Motor neuron (in vitro differentiated cells): ENCODE results near the gene TCAIM. TPM values are rescaled to one million over a fixed set of nuclear protein-coding genes. Genes with fewer than 3 reads are reported as not detected.
A peak's percentile ranks its signal among the peaks of the same experiment; 100 is the strongest.
"Not testable (repeated sequence)": the region's sequence is repeated elsewhere in the genome, so short reads cannot be mapped to it uniquely, and the experiment has no call there.

Source experiments
- ATAC-seq, 8 experiments: fragments of 200-7000 bp; cut with Tn5 transposase; replicated peaks in 6 of 8; 2 replicates each; pipeline ENCODE4 v1.8.0; 2021; ENCODE audit warnings: mild to moderate bottlenecking in 8 of 8, moderate library complexity in 8 of 8
- H3K27ac ChIP-seq, 2 donors: fragments of 250-450 bp; sonication (Bioruptor Pico); 2 replicates each; pipeline ENCODE4 v1.9.0; 2021; ENCODE audit warnings: antibody characterized with exemption in 2 of 2, mild to moderate bottlenecking in 2 of 2, moderate library complexity in 1 of 2
- H3K4me1 ChIP-seq, 2 donors: fragments of 250-450 bp; sonication (Bioruptor Pico); replicated peaks in 1 of 2; 2 replicates each; pipeline ENCODE4 v1.6.1; 2021; ENCODE audit warnings: antibody characterized with exemption in 2 of 2, mild to moderate bottlenecking in 2 of 2, moderate library complexity in 1 of 2
- H3K4me3 ChIP-seq, 5 donors: fragments of 250-450 bp; sonication (Bioruptor Pico); 2 replicates each; pipeline ENCODE4 v1.9.0; 2021; ENCODE audit warnings: antibody characterized with exemption in 5 of 5, mild to moderate bottlenecking in 5 of 5, moderate library complexity in 4 of 5
- WGBS, 10 experiments: fragments of 450-650 bp; shearing (Covaris generic); methylation state at CpG; one replicate each; pipeline ENCODE4 v1.0.0; 2022; 5-methylcytosine and 5-hydroxymethylcytosine counted together
- in situ Hi-C, 9 experiments: fragments of 400-800 bp; cut with MboI; loops; one replicate each; pipeline ENCODE4 v1.15.0; 2021; ENCODE audit warnings: low sequenced_read_pairs in 9 of 9, low pct_unique_long_range_greater_than_20kb in 2 of 9; ENCODE audit not compliant: unreplicated experiment in 9 of 9
- total RNA-seq, 8 experiments: library from RNA; unstranded; fragments of 300-600 nt; gene quantifications; 2 replicates each; pipeline versions ENCODE4 v1.2.3 to v1.2.4, GENCODE V29; 2022

TCAIM gene
- total RNA-seq, 8 experiments from 2014 or later, result 23.0 to 48.1 (median 30.7) TPM

DNA sequence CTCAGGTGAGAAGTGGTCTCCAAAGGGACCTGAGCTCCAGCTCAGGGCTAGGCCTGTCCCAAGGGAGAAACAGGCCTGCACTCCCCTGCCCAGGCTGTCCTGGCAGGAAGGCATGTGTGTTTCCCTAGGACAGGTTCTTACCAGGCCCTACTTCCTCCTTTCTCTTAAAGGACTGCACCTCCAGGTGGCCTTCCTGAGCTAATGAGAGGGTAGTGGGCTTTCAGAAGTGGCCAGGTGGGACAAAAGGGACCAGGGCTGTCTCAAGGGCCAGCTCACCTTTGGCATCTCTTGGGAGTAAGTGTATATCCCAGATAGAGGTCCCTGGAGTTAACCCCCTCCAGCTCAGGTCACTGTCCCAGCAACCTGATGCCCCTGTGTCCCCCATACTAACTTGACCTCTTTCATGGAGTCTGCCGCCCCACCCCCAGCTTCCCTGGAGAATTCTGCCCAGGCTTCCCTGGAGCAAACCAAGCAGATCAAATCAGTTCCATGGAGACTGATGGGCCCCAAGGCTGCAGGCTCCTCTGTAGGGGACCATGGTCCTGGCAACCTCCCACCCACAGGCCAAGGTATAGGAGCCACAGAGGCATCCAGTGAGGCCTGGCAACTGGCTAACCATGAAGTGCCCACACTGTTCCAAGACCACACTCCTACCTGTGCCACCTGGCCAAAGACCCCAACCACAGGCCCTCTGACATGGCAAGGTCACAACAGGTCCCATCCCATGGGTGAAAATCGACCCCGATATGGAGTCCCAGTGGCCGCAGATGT, 71.3 kb downstream of the TCAIM start:
- 80 to 86% methylated on average over 2 to 3 of the region's 4 CpGs; no CpG with 5 or more reads in 8 of the 10 experiments for whole genome bisulfite sequencing, 10 experiments
- H3K4me1 ChIP-seq, result no peaks in the 10 kb centered on the region
- no peak overlapping the region for H3K27ac ChIP-seq
- no peak for ATAC-seq
- in situ Hi-C loops, result no loop called here
- H3K4me3 ChIP-seq, result no peak overlapping the region

GRCh38 chr3:44411031-44411645, 72.6 kb downstream of the TCAIM start:
- Histone ChIP-seq H3K27ac (no peak overlapping the region), H3K4me1 (no peaks in the 10 kb centered on the region), H3K4me3 (no peak overlapping the region)
- ATAC-seq, result peak in 1 of 8 experiments; percentile 48
- in situ Hi-C loops, result no loop called here
- WGBS, 10 experiments, result 67 to 100% (median 80%) methylated on average over 1 to 5 of the region's 11 CpGs; no CpG with 5 or more reads in 3 of the 10 experiments

DNA sequence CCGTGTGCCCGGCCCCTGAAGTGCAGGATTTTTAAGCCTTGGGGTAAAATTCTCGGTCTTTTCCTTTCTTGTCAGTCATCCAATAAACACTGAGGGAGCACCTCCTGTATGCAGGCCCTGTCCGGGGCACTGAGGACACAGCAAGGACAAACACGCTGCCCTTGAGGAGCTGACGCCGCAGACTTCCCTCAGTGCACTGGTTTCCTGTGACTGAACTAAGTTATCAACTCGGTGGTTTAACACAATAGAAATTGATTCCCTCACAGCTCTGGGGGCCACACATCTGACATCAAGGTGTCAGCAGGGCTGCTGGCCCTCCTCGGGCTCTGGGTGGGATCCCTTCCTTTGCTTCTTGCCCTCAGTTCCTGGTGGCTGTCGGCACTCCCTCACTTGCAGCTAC, 73.8 kb downstream of the TCAIM start:
- in situ Hi-C loops, result no loop called here
- Histone ChIP-seq H3K4me1 (no peaks in the 10 kb centered on the region), H3K4me3 (no peak overlapping the region), H3K27ac (no peak overlapping the region)
- WGBS, 10 experiments, result 40 to 100% methylated on average over 1 to 3 of the region's 10 CpGs; no CpG with 5 or more reads in 8 of the 10 experiments
- ATAC-seq, result no peak

DNA sequence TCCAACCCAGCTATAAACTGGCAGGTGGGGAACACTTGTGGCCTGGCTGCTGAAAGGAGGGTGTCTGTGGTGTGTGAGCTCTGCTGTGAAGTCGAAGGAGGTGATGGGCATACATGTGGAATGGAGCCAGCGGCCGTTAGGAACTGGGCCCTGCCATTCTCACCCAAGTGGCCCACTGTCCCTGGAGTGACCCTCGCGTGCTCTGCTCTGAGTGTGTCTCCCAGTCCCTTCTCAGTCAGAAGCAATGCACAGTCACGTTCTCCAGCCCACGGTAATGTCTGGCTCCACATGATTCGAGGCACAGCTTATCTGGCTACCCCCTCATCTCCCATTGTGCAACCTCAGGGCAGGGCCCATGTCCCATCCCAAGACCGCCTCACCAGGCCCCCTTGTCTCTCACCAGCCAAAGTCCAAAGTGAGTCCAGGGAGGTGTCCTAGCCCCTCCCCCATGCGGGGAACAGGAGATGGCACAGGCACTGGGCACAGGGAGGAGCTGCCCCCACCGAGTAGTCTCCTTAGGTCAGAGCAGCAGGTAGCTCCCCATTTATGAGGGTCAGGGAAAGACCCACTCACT, 76.0 kb downstream of the TCAIM start:
- no peak for ATAC-seq
- no peak overlapping the region for H3K27ac ChIP-seq
- 20 to 100% (median 82%) methylated on average over 1 to 8 of the region's 11 CpGs; no CpG with 5 or more reads in 4 of the 10 experiments for WGBS, 10 experiments
- H3K4me1 ChIP-seq, result no peaks in the 10 kb centered on the region
- in situ Hi-C loops, result no loop called here
- no peak overlapping the region for H3K4me3 ChIP-seq

DNA sequence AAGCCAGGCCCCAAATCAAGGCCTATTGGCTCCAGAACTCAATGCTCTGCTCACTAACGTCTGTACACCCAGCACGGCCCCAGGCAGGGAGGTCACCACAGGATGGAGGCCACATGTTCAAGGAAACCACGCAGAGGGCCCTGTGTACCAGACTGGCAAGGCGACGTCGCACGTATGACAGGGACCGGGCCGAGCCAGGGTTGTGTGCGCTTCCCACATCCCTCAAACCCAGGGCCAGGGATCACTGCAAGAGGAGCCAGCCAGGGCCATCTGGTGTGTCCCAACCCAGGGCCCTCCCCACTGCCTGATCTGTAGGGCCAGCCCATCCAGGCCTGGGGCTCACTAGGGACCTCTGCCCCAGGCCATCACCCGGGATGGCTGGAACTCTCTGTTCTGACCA, 76.9 kb downstream of the TCAIM start:
- no peak overlapping the region for H3K27ac ChIP-seq
- H3K4me3 ChIP-seq, result no peak overlapping the region
- no peak for ATAC-seq
- no peaks in the 10 kb centered on the region for H3K4me1 ChIP-seq
- in situ Hi-C loops, result no loop called here
- 60 to 100% (median 92%) methylated on average over 1 to 7 of the region's 11 CpGs; no CpG with 5 or more reads in 6 of the 10 experiments for whole genome bisulfite sequencing, 10 experiments

GRCh38 chr3:44416031-44417030, 77.8 kb downstream of the TCAIM start:
- Histone ChIP-seq H3K4me1 (no peaks in the 10 kb centered on the region), H3K4me3 (no peak overlapping the region), H3K27ac (no peak overlapping the region)
- 50 to 100% (median 90%) methylated on average over 2 to 7 of the region's 11 CpGs; no CpG with 5 or more reads in 3 of the 10 experiments for WGBS, 10 experiments
- ATAC-seq, result no peak
- in situ Hi-C loops, result no loop called here

DNA sequence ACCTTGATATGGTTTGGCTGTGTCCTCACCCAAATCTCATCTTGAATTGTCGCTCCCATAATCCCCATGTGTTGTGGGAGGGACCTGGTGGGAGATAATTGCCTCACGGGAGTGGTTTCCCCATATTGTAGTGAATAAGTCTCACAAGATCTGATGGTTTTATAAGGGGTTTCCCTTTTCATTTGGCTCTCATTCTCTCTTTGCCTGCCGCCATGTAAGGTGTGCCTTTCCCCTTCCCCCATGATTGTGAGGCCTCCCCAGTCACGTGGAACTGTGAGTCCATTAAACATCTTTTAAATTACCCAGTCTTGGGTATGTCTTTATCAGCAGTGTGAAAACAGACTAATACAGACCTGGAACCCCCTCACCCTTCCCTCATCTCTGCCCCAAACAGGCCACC, 79.6 kb downstream of the TCAIM start:
- H3K4me3 ChIP-seq, in situ Hi-C loops, H3K4me1 ChIP-seq, H3K27ac ChIP-seq, ATAC-seq: not testable (repeated sequence)
- WGBS, 10 experiments, result 31 to 92% (median 69%) methylated on average over 1 to 3 of the region's 4 CpGs; no CpG with 5 or more reads in 6 of the 10 experiments

DNA sequence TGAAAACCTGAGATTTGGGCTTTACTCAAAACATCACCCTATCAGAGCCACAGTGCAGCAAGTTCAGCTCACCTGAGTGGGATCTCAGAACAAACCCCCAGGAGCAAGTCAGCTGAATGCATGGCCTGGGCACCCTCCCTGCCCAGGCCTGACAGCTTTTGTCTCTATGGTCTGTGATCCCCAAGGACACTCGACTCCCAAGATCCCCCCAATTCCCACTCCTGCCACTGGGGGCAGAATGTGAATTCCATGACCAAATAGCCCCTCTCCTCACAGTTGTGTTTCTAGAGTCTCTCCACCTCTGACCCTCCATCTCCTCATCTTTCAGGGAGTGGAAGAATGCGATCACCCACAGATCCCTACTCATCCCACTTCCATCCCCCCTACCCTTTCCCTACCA, 80.0 kb downstream of the TCAIM start:
- WGBS, 10 experiments, result 17 to 100% (median 100%) methylated on average over 1 of the region's 2 CpGs; no CpG with 5 or more reads in 7 of the 10 experiments
- H3K4me1 ChIP-seq, result no peaks in the 10 kb centered on the region
- in situ Hi-C loops, result no loop called here
- no peak overlapping the region for H3K27ac ChIP-seq
- H3K4me3 ChIP-seq, result no peak overlapping the region
- no peak for ATAC-seq

DNA sequence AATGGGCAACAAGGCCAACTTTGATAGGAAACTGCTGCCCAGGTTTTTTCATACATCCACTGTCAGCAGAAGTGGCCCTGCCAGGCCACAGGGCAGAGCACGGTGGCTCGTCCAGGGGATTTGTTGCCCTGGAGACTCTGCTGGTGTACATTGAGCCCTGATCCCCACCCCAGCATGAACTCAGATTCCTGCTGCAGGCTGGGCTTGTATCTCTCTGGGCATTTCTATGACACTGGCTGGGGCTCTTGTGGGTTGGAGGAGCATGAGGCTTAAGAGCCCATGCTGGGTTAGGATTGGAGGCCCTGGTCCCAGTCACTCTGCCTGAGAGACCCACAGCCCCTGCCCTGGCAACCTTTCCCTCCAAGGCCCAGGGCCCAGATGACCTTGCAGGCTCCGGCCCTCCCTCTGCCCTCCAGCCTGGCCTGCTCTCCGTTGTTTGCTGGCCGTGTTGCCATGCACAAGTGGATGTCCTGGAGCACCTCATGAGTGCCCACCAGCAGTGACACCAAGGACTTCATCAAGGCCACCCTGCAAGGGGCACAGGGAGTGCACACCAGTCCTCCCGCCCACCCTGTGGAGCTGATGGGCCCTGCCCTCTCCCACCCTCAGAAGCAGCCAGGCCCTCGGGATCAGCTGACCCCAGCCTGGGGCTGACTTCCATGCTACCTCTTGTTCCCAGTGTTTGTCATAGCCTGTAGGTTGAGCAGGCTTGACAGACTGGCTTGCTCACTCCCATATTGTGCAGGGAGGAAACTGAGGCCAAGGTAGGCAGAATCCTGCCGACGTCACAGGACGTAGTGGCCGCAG, 80.8 kb downstream of the TCAIM start:
- in situ Hi-C loops, result no loop called here
- no peak overlapping the region for H3K27ac ChIP-seq
- H3K4me3 ChIP-seq, result no peak overlapping the region
- no peaks in the 10 kb centered on the region for H3K4me1 ChIP-seq
- 95 to 100% (median 98%) methylated on average over 1 to 5 of the region's 11 CpGs; no CpG with 5 or more reads in 6 of the 10 experiments for WGBS, 10 experiments
- ATAC-seq, result no peak

DNA sequence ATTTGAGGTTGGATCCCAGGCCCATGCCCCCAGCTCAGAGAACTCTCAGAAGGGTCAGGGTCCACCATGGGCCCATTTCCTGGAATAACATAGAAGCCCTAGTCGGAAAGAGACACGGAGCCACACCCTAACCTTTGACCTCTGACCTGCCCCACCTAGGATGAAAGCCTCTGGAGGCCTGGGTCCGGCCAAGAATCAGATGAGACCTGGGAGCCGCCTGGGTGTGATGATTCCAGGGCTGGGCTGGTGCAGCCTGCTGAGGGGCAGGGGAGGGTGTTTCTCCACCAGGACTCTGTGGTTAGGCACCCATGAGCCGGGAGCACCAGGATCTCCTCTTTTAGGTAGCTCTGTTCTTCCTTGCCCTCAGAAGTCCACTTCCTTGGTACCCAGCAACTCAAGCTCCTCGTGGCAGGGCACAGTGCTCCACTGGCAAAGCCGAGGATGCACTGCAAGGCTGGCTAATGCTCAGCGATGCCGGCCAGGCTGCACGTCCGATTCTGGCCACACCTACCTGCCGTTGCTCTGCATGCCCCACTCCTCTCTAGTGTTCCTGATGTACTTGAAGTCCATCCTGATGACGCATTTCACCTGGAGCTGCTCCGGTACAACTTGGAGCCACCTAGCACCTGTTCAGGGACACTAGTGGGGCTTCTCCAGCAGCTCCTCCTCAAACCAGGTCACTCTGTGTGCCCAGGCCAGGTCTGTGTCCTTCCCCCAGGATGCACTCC, 81.5 kb downstream of the TCAIM start:
- no peak overlapping the region for H3K27ac ChIP-seq
- ATAC-seq, result no peak
- H3K4me1 ChIP-seq, result no peaks in the 10 kb centered on the region
- in situ Hi-C loops, result no loop called here
- WGBS, 10 experiments, result 60 to 100% (median 89%) methylated on average over 1 to 5 of the region's 14 CpGs; no CpG with 5 or more reads in 2 of the 10 experiments
- no peak overlapping the region for H3K4me3 ChIP-seq

GRCh38 chr3:44420676-44421075, 82.1 kb downstream of the TCAIM start:
- ATAC-seq, result no peak
- in situ Hi-C loops, result no loop called here
- WGBS, 10 experiments, result 83% methylated on average over 1 of the region's 1 CpG; no CpG with 5 or more reads in 9 of the 10 experiments
- Histone ChIP-seq H3K4me3 (no peak overlapping the region), H3K27ac (no peak overlapping the region), H3K4me1 (no peaks in the 10 kb centered on the region)
